SKM-1 treated with dmso at 0.1 percent for 144 hours (cell line): ENCODE data around the gene LCOR.
"Not testable (repeated sequence)": the region's sequence is repeated elsewhere in the genome, so short reads cannot be mapped to it uniquely, and the experiment has no call there.

ENCODE experiments used
- DNase-seq: peaks from one replicate; lab custom pipeline; 2025; ENCODE audit not compliant: unreplicated experiment; lab: John Stamatoyannopoulos, UW

LCOR gene

GRCh38 chr10:96924861-96925260, 92.8 kb downstream of the LCOR start:
- DNase-seq = no peak

GRCh38 chr10:96930469-96930868, 98.4 kb downstream of the LCOR start:
- no peak for DNase-seq

- no peak for DNase-seq
These were observed 103.0 kb downstream of the LCOR start for GRCh38 chr10:96935148-96935547.

GRCh38 chr10:96935810-96936209, 103.7 kb downstream of the LCOR start:
- DNase-seq = no peak

GRCh38 chr10:96943161-96943560, 111.1 kb downstream of the LCOR start:
- DNase-seq = not testable (repeated sequence)

GRCh38 chr10:96947036-96947435, 114.9 kb downstream of the LCOR start:
- DNase-seq = no peak

- no peak for DNase-seq
These were observed 117.1 kb downstream of the LCOR start for GRCh38 chr10:96949039-96949683.

GRCh38 chr10:96951954-96952353, 119.9 kb downstream of the LCOR start:
- no peak for DNase-seq

GRCh38 chr10:96955794-96956193, 123.7 kb downstream of the LCOR start:
- no peak for DNase-seq

GRCh38 chr10:96958071-96958470, 126.0 kb downstream of the LCOR start:
- DNase-seq = no peak

GRCh38 chr10:96959733-96960132, 127.6 kb downstream of the LCOR start:
- no peak for DNase-seq

GRCh38 chr10:96960872-96961271, 128.8 kb downstream of the LCOR start:
- DNase-seq = no peak

GRCh38 chr10:96964131-96964530, 132.0 kb downstream of the LCOR start:
- DNase-seq = no peak

- DNase-seq = no peak
These were observed 135.7 kb downstream of the LCOR start for GRCh38 chr10:96967847-96968246.

GRCh38 chr10:96968682-96969423, 136.8 kb downstream of the LCOR start:
- no peak for DNase-seq

- no peak for DNase-seq
These were observed 139.2 kb downstream of the LCOR start for GRCh38 chr10:96971324-96971723.

GRCh38 chr10:96972264-96972663, 140.2 kb downstream of the LCOR start:
- DNase-seq = no peak

- no peak for DNase-seq
These were observed 142.0 kb downstream of the LCOR start for GRCh38 chr10:96973809-96974747.

GRCh38 chr10:96975136-96975535, 143.0 kb downstream of the LCOR start:
- DNase-seq = no peak

GRCh38 chr10:96978621-96979154, 146.6 kb downstream of the LCOR start:
- no peak for DNase-seq

GRCh38 chr10:96982149-96982930, 150.2 kb downstream of the LCOR start:
- DNase-seq = no peak
